RWPE1 (cell line): ENCODE data around the gene RAB11FIP2.

ENCODE experiments used
- CTCF ChIA-PET: fragments of 350-600 bp; sonication (Branson Sonifier 250); formaldehyde crosslinking; extraction: SDS; loops from one replicate; lab custom pipeline; 2021; lab: Yijun Ruan, JAX
- POLR2A ChIA-PET: fragments of 400-600 bp; formaldehyde crosslinking; extraction: SDS; loops from one replicate; lab custom pipeline; 2020; ENCODE audit warnings: antibody characterized with exemption; ENCODE audit not compliant: low non-redundant PET; lab: Yijun Ruan, JAX
- DNase-seq: peaks from one replicate; pipeline ENCODE4 v3.0.0; 2012; ENCODE audit warnings: low spot score
- H3K27ac ChIP-seq: fragments of 450-650 bp; 2 replicates; pipeline ENCODE4 v1.5.1; 2017
- CTCF ChIP-seq: fragments of 450-650 bp; conservative IDR thresholded peaks from 2 replicates; pipeline ENCODE4 v1.5.1; 2017; ENCODE audit warnings: low read depth, mild to moderate bottlenecking

RAB11FIP2 gene

DNA sequence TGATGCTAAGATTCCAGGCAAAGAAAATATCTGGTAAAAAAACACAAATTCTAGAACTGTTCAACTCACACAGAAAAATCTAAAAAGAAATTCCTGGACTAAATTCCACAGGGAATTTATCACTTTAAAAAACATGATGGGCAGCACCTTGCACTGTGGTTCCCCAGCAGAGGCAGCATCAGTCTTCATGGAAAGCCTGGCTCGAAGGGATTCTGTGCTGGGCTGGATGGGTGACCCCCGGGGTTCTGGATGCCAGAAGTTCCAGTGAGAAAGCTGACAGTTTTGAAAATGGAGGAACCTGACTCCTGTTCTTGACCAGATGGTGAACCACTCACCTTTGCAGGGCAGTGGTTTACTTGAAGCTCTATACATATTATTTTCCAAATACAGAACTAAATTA, 52.0 kb downstream of the RAB11FIP2 start:
- no peak overlapping the region for H3K27ac ChIP-seq
- no peak for TF ChIP-seq CTCF
- no peak for DNase-seq
- POLR2A ChIA-PET = no interaction called here
- CTCF ChIA-PET = interaction anchor here (0.5 to 0.6 kb wide), 2 partner anchors 91 to 807 kb away, joined by 3 read pairs; no protein-coding TSS in a partner anchor

- TF ChIP-seq CTCF = no peak
- no peak for DNase-seq
- ChIA-PET POLR2A (no interaction called here), CTCF (no interaction called here)
- no peak overlapping the region for H3K27ac ChIP-seq
Observed at GRCh38 chr10:117993166-117993565, 53.6 kb downstream of the RAB11FIP2 start.

GRCh38 chr10:117991701-117992100, 55.0 kb downstream of the RAB11FIP2 start:
- POLR2A ChIA-PET = no interaction called here
- DNase-seq = no peak
- CTCF ChIA-PET = no interaction called here
- no peak overlapping the region for H3K27ac ChIP-seq
- TF ChIP-seq CTCF = no peak

DNA sequence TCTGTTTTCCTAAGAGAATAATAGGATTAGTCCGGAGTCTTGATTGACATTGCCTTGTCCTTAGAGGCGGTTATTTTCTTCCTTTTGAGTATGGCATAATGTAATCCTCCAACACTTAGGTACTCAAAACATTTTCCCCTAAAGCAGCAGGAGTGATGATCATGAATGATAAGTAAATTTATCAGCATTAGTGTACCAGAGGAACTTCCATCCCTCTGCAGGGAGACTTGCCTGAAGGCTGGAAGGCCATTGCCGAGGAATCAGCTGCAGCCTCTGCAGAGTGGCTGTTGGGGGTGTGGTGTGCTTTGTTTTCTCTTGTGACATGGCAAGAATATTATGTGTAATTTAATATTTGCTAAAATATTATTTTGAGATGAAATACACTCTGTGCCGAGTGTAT, 56.8 kb downstream of the RAB11FIP2 start:
- POLR2A ChIA-PET = no interaction called here
- DNase-seq = no peak
- no peak for TF ChIP-seq CTCF
- CTCF ChIA-PET = no interaction called here
- no peak overlapping the region for H3K27ac ChIP-seq

- no peak overlapping the region for H3K27ac ChIP-seq
- no peak for TF ChIP-seq CTCF
- ChIA-PET POLR2A (no interaction called here), CTCF (interaction anchor here (0.6 kb wide), 1 partner anchor 64 kb away, joined by 3 read pairs; no protein-coding TSS in a partner anchor)
- DNase-seq = no peak
Observed at GRCh38 chr10:117988814-117989213, 57.9 kb downstream of the RAB11FIP2 start.

GRCh38 chr10:117987244-117987909, 59.4 kb downstream of the RAB11FIP2 start:
- no peak for TF ChIP-seq CTCF
- POLR2A ChIA-PET = no interaction called here
- CTCF ChIA-PET = no interaction called here
- no peak overlapping the region for H3K27ac ChIP-seq
- no peak for DNase-seq
